Spinal cord (tissue), 10 donors: ENCODE measurements around the gene MAGI1. TPM values are rescaled to one million over a fixed set of nuclear protein-coding genes. Genes with fewer than 3 reads are reported as not detected.

ENCODE experiments used
- DNase-seq, 6 donors: peaks; one replicate each; pipeline versions ENCODE4 v3.0.0 to v3.0.0-alpha.2; 2013 to 2015; ENCODE audit warnings: low spot score in 6 of 6, low read depth in 4 of 6
- H3K27ac ChIP-seq: one replicate; pipeline ENCODE4 v1.5.1; 2013; ENCODE audit warnings: low read depth, low read length, control low read depth
- H3K27me3 ChIP-seq: one replicate; pipeline ENCODE4 v1.6.1; 2013; ENCODE audit warnings: low read length; ENCODE audit not compliant: control insufficient read depth, insufficient read depth
- H3K36me3 ChIP-seq: one replicate; pipeline ENCODE4 v1.6.1; 2013; ENCODE audit warnings: low read length; ENCODE audit not compliant: control insufficient read depth, insufficient read depth
- H3K4me1 ChIP-seq: one replicate; pipeline ENCODE4 v1.6.1; 2013; ENCODE audit warnings: low read length; ENCODE audit not compliant: control insufficient read depth, insufficient read depth
- H3K4me3 ChIP-seq: one replicate; pipeline ENCODE4 v1.5.1; 2013; ENCODE audit warnings: low read depth, low read length, control low read depth
- H3K9me3 ChIP-seq: one replicate; pipeline ENCODE4 v1.6.1; 2013; ENCODE audit warnings: low read length; ENCODE audit not compliant: control insufficient read depth, insufficient read depth
- WGBS: methylation state at CpG from one replicate; pipeline ENCODE4 v1.1.5; 2013; ENCODE audit warnings: missing lambda C conversion rate; ENCODE audit not compliant: insufficient coverage; 5-methylcytosine and 5-hydroxymethylcytosine counted together
- polyA plus RNA-seq, 2 donors: library from polyadenylated mRNA; unstranded; fragments of 120-200 nt; gene quantifications; one replicate each; pipeline ENCODE4 v1.2.1, GENCODE V29; 2013; ENCODE audit not compliant: insufficient read length in 2 of 2
- total RNA-seq, 2 donors: library from RNA; depleted of rRNA in 1 of 2; stranded (reverse); fragments of 120-200 nt in 1 of 2; fragments of >200 nt in 1 of 2; gene quantifications; one replicate each; pipeline versions ENCODE4 v1.2.3 to v1.2.4, GENCODE V29; 2013 to 2014
- donor health status: healthy.

MAGI1 gene
- total and polyA plus RNA-seq, 4 donors: 41.5 to 86.3 (median 62.7) TPM

GRCh38 chr3:65883613-65884012, 155.1 kb downstream of the MAGI1 start:
- no peak overlapping the region for H3K27ac ChIP-seq
- H3K36me3 ChIP-seq: no peaks in the 10 kb centered on the region
- no peaks in the 10 kb centered on the region for H3K9me3 ChIP-seq
- no peaks in the 10 kb centered on the region for H3K27me3 ChIP-seq
- DNase-seq: no peak
- H3K4me3 ChIP-seq: no peak overlapping the region
- WGBS: no CpG with 5 or more reads among the region's 3 CpGs
- H3K4me1 ChIP-seq: no peaks in the 10 kb centered on the region

DNA sequence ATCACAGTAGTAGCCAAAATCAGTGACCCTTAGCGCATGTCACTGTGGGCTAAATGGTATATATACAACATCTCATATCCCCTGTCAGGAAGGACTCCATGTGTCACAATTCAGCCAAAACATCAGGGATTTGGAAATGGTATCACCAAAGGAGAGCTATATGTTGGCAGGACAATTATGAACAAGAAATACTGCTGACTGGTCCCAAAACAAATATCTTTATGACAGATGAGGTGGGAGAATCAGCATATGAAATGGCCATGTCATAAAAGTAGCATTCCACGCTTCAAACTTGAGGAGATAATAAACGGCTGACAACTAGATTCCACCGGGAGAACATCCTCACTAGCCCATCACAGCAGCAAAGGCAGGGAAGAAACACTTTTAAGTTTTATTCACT, 158.4 kb downstream of the MAGI1 start:
- 80% methylated on average over 1 of the region's 4 CpGs for WGBS
- H3K36me3 ChIP-seq: no peaks in the 10 kb centered on the region

DNA sequence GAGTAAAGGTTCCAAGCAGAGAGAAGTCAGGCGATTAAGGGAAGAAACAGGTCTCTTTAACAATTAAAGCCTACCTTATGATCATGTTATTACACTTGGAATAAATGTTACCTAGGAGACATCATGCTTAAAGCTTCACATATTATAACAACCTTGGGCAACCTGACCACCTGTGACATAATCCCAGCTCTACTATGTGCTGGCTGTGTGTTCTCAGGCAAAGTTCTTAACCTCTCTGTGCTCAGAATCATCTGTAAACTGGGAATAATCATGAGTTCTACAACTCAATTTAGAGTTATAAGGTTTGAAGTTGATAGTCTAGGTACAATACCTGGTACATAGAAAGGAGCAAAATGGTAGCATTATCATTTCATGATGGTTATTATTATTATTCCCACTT, 159.3 kb downstream of the MAGI1 start:
- no peaks in the 10 kb centered on the region for H3K9me3 ChIP-seq
- no peaks in the 10 kb centered on the region for H3K4me1 ChIP-seq
- no peak overlapping the region for H3K4me3 ChIP-seq
- H3K36me3 ChIP-seq: no peaks in the 10 kb centered on the region
- WGBS: no CpG with 5 or more reads among the region's 1 CpG
- H3K27me3 ChIP-seq: no peaks in the 10 kb centered on the region
- DNase-seq: no peak
- H3K27ac ChIP-seq: no peak overlapping the region

More for the DNA sequence above, 158.4 kb downstream of the MAGI1 start:
- H3K4me1 ChIP-seq: no peaks in the 10 kb centered on the region
- DNase-seq: no peak
- no peaks in the 10 kb centered on the region for H3K27me3 ChIP-seq
- H3K4me3 ChIP-seq: no peak overlapping the region
- H3K27ac ChIP-seq: no peak overlapping the region
- no peaks in the 10 kb centered on the region for H3K9me3 ChIP-seq

GRCh38 chr3:65878831-65879230, 159.9 kb downstream of the MAGI1 start:
- Histone ChIP-seq H3K4me1 (no peaks in the 10 kb centered on the region), H3K9me3 (no peaks in the 10 kb centered on the region), H3K27ac (no peak overlapping the region), H3K36me3 (no peaks in the 10 kb centered on the region), H3K27me3 (no peaks in the 10 kb centered on the region), H3K4me3 (no peak overlapping the region)
- 60% methylated on average over 5 of the region's 6 CpGs for WGBS
- no peak for DNase-seq

GRCh38 chr3:65877160-65877559, 161.6 kb downstream of the MAGI1 start:
- no peak for DNase-seq
- no peaks in the 10 kb centered on the region for H3K27me3 ChIP-seq
- H3K9me3 ChIP-seq: no peaks in the 10 kb centered on the region
- H3K27ac ChIP-seq: no peak overlapping the region
- no peaks in the 10 kb centered on the region for H3K4me1 ChIP-seq
- H3K4me3 ChIP-seq: no peak overlapping the region
- no peaks in the 10 kb centered on the region for H3K36me3 ChIP-seq
- 100% methylated on average over 1 of the region's 2 CpGs for WGBS

DNA sequence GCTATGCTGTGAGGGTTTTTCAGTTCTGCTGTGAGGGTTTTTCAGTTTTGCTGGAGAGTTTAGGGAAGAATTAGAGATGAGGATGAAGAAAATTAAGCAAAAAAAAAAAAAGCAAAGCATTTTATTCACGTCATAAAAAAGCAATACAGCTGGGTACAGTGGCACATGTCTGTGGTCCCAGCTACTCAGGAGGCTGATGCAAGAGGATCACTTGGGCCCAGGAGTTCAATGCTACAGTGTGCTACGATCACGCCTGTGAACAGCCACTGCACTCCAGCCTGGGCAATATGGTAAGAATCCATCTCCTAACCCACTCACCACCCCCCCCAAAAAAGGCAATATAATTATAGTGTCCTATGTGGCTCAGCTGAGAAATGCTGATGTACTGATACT, 162.7 kb downstream of the MAGI1 start:
- Histone ChIP-seq H3K4me1 (peaks cover 4% of the 10 kb centered on the region), H3K27me3 (no peaks in the 10 kb centered on the region), H3K4me3 (no peak overlapping the region), H3K9me3 (no peaks in the 10 kb centered on the region), H3K27ac (no peak overlapping the region), H3K36me3 (no peaks in the 10 kb centered on the region)
- no CpG with 5 or more reads among the region's 3 CpGs for WGBS
- DNase-seq: no peak

GRCh38 chr3:65875393-65876027, 163.2 kb downstream of the MAGI1 start:
- Histone ChIP-seq H3K4me3 (no peak overlapping the region), H3K9me3 (no peaks in the 10 kb centered on the region), H3K27ac (no peak overlapping the region), H3K4me1 (peaks cover 4% of the 10 kb centered on the region), H3K36me3 (no peaks in the 10 kb centered on the region), H3K27me3 (no peaks in the 10 kb centered on the region)
- WGBS: no CpG with 5 or more reads among the region's 6 CpGs
- DNase-seq: no peak

DNA sequence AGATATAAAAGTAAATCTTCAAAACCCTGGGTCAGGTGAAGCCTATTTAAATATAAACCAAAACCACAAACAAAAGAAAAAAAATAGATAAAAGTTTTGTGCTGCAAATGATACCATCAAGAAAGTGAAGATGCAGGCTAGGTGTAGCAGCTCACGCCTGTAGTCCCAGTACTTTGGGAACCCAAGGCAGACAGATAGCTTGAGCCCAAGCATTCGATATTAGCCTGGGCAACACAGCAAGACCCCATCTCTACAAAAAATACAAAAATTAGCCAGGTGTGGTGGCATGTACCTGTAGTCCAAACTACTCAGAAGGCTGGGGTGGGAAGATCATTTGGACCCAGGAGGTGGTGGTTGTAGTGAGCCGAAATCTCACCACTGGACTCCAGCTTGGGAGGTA, 164.8 kb downstream of the MAGI1 start:
- Histone ChIP-seq H3K4me1 (peaks cover 4% of the 10 kb centered on the region), H3K27me3 (no peaks in the 10 kb centered on the region), H3K36me3 (no peaks in the 10 kb centered on the region), H3K9me3 (no peaks in the 10 kb centered on the region), H3K27ac (no peak overlapping the region), H3K4me3 (no peak overlapping the region)
- no peak for DNase-seq
- 90% methylated on average over 1 of the region's 3 CpGs for WGBS

GRCh38 chr3:65873028-65873427, 165.7 kb downstream of the MAGI1 start:
- DNase-seq: no peak
- no peaks in the 10 kb centered on the region for H3K27me3 ChIP-seq
- H3K9me3 ChIP-seq: no peaks in the 10 kb centered on the region
- H3K27ac ChIP-seq: no peak overlapping the region
- no peaks in the 10 kb centered on the region for H3K36me3 ChIP-seq
- no peak overlapping the region for H3K4me3 ChIP-seq
- peaks cover 4% of the 10 kb centered on the region for H3K4me1 ChIP-seq
- WGBS: 78% methylated on average over 6 of the region's 6 CpGs

DNA sequence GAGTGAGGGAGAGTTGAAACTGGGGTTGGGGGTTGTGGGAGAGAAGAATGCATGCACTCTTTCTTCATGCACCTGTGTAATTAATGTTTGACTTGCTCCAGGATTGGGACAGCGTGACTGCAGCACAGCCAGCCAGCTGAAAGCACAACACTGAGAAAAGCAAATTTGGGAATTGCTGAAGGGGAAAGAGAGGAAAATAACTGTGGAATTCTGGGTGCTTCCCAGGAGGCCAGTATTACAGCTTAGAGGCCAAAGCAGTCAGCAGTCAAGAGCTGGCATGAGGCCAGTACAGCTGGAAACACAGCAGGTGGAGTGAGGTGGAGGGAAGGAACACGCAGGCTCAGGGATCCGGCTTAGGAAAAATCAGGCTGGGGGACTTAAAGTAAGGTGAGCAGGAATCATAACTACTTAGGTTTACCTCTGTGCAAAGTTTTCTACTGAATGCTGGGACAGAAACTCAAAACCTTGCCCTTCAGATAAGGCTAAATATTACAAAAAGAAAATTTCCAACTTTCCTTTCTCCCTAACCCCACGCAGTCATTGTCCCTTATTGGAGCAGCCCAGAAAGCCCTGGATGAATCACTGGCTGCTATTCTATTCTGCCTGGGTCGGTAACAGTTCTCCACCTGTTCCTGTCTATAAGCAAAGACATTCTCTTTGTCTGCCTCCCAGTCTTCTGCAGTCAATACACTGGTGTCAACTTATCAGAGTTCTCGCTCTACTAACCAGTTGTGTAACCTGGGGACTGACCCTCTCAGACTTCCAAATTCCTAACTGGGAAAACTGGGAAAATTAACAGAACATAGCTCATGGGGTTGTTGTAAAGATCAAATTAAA, 167.2 kb downstream of the MAGI1 start:
- Histone ChIP-seq H3K4me3 (no peak overlapping the region), H3K27me3 (no peaks in the 10 kb centered on the region), H3K4me1 (peaks cover 4% of the 10 kb centered on the region), H3K9me3 (no peaks in the 10 kb centered on the region), H3K36me3 (no peaks in the 10 kb centered on the region), H3K27ac (no peak overlapping the region)
- WGBS: 35% methylated on average over 4 of the region's 6 CpGs
- peak in 4 of 6 donors; percentile 13 to 82 (median 40) for DNase-seq
